ENCODE data around the gene SMCO3.

SMCO3 gene

GRCh38 chr12:14850929-14851663, 37.1 kb upstream of the SMCO3 start:
- TF ChIP-seq, protein P1, sequence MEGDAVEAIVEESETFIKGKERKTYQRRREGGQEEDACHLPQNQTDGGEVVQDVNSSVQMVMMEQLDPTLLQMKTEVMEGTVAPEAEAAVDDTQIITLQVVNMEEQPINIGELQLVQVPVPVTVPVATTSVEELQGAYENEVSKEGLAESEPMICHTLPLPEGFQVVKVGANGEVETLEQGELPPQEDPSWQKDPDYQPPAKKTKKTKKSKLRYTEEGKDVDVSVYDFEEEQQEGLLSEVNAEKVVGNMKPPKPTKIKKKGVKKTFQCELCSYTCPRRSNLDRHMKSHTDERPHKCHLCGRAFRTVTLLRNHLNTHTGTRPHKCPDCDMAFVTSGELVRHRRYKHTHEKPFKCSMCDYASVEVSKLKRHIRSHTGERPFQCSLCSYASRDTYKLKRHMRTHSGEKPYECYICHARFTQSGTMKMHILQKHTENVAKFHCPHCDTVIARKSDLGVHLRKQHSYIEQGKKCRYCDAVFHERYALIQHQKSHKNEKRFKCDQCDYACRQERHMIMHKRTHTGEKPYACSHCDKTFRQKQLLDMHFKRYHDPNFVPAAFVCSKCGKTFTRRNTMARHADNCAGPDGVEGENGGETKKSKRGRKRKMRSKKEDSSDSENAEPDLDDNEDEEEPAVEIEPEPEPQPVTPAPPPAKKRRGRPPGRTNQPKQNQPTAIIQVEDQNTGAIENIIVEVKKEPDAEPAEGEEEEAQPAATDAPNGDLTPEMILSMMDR (IDR thresholded peaks at IDR 0.05; ENCODE audit: low read depth, low read length), result no peak
- DNase-seq (ENCODE audit: low read depth in 2 of 2), result no peak
- no peak overlapping the region for H3K4me3 ChIP-seq (replicated peaks in 1 of 2; ENCODE audit: low read depth in 2 of 2, low read length in 2 of 2)

DNA sequence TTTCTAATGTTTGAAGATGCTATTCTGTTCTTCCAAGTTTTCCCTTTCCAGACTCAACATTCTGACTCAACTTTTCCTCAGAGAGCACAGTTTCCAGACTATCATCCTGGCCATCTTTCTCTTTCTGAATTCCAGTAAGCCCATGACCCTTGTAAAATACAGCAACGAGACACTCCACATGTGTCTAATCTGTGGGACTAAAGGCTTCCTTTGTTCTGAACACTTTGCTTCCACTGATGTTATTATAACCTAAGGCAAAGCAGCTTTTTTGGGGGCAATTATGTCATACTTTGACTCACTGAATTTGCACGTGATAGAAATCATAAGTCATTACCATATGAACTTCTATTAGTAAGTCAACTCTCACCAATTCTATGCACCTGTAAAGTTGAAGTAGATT, 35.7 kb upstream of the SMCO3 start:
- no peak overlapping the region for H3K4me3 ChIP-seq (replicated peaks in 1 of 2; ENCODE audit: low read depth in 2 of 2, low read length in 2 of 2)
- TF ChIP-seq, protein P1 (IDR thresholded peaks at IDR 0.05; ENCODE audit: low read depth, low read length), result no peak
- DNase-seq (ENCODE audit: low read depth in 2 of 2), result peak; percentile 58 to 74

- peak in 1 of 2 donors; percentile 59 for DNase-seq (ENCODE audit: low read depth in 2 of 2)
- TF ChIP-seq, protein P1 (IDR thresholded peaks at IDR 0.05; ENCODE audit: low read depth, low read length), result no peak
- no peak overlapping the region for H3K4me3 ChIP-seq (replicated peaks in 1 of 2; ENCODE audit: low read depth in 2 of 2, low read length in 2 of 2)
Observed at GRCh38 chr12:14846876-14847580, 33.0 kb upstream of the SMCO3 start.

- DNase-seq (ENCODE audit: low read depth in 2 of 2), result peak in 1 of 2 donors; percentile 73
- TF ChIP-seq, protein P1 (IDR thresholded peaks at IDR 0.05; ENCODE audit: low read depth, low read length), result no peak
- H3K4me3 ChIP-seq (replicated peaks in 1 of 2; ENCODE audit: low read depth in 2 of 2, low read length in 2 of 2), result no peak overlapping the region
Observed at GRCh38 chr12:14846042-14846587, 32.1 kb upstream of the SMCO3 start.

DNA sequence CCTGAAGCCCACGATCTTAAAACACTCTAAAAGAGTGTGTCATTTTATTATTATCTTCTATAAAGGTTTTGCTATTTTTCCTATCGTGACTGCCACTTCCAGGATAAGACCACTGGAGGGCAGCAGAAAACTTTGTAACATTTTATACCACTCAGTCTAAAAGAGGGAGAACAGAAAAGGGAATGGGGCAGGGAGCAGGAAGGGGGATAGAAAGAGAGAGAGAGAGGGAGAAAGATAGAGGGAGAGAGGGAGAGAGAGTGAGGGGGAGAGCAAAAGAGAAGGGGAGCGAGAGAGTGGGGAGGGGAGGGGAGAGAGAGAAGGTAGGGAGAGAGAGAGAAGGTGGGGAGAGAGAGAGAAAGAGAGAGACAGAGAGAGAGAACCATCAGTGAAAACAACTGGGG, 31.4 kb upstream of the SMCO3 start:
- TF ChIP-seq, protein P1 (IDR thresholded peaks at IDR 0.05; ENCODE audit: low read depth, low read length), result peak; percentile 74
- DNase-seq (ENCODE audit: low read depth in 2 of 2), result peak; percentile 80 to 82
- no peak overlapping the region for H3K4me3 ChIP-seq (replicated peaks in 1 of 2; ENCODE audit: low read depth in 2 of 2, low read length in 2 of 2)

DNA sequence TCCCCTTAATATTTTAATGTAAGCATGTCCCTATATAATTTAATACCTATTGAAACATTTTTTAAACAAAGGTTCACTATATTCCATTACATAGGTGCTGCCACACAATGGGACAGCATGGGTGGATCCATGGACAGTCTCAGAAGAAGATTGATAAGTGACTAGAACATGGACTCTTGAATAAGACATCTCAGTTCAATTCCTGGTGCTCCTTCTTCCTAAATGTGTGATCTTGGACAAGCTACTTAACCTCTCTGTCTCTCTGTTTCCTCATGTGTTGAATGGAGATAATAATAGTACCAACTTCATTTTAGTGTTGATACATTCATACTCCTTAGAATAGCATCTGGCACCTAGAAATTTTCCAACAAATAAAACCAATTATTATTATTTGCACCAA, 30.4 kb upstream of the SMCO3 start:
- TF ChIP-seq, protein P1 (IDR thresholded peaks at IDR 0.05; ENCODE audit: low read depth, low read length), result no peak
- DNase-seq (ENCODE audit: low read depth in 2 of 2), result no peak
- H3K4me3 ChIP-seq (replicated peaks in 1 of 2; ENCODE audit: low read depth in 2 of 2, low read length in 2 of 2), result no peak overlapping the region
